MM.1S (cell line): ENCODE results near the gene SUPT3H.

Experiments used
- EZH2 ChIP-seq: fragments of 300-600 bp; sonication (generic); optimal IDR thresholded peaks from 2 replicates; pipeline ENCODE3; 2017; ENCODE audit warnings: low read depth, mild to moderate bottlenecking, antibody characterized with exemption, low read length, mixed read lengths
- EZH2phosphoT487 ChIP-seq: fragments of 300-600 bp; sonication (generic); IDR thresholded peaks from 2 replicates; pipeline ENCODE4 v1.6.1; 2018; ENCODE audit warnings: antibody characterized with exemption, low read length
- TF ChIP-seq, protein P1 (sequence below): fragments of 300-600 bp; sonication (generic); IDR thresholded peaks from 2 replicates; pipeline ENCODE4 v1.5.1; 2016; ENCODE audit warnings: antibody characterized with exemption, low read length, mixed read lengths

DNA sequence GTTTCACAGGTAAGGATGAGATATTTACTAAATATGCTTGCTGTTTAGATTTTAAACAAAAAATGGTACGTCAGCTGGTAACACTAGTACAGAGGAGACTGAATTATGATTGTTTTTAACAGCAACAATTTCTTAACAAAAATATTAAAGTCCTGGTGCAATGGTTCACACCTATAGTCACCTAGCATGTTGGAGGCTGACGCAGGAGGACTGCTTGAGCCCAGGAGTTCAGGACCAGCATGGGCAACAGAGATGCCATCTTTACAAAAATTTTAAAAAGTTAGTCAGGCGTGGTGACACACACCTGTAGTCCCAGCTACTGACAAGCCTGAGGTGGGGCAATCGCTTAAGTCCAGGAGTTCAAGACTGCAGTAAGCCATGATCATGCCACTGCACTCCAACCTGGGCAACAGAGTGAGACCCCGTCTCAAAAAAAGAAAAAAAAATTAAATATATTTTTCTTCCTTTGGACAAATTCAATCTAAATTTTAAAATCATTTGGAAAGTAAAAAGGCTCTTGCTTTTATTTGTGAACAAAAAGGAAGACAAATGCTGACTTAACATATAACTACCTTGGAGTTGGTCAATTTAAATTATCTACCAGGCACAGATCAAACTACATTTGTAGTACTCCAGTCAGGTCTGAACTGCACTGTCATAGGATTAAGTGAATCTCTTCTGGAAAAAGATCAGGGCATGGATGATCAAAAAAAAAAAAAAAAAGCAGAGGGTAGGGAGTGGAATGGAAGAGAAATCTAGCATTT lies 87.8 kb downstream of the SUPT3H start:
- TF ChIP-seq, protein P1, sequence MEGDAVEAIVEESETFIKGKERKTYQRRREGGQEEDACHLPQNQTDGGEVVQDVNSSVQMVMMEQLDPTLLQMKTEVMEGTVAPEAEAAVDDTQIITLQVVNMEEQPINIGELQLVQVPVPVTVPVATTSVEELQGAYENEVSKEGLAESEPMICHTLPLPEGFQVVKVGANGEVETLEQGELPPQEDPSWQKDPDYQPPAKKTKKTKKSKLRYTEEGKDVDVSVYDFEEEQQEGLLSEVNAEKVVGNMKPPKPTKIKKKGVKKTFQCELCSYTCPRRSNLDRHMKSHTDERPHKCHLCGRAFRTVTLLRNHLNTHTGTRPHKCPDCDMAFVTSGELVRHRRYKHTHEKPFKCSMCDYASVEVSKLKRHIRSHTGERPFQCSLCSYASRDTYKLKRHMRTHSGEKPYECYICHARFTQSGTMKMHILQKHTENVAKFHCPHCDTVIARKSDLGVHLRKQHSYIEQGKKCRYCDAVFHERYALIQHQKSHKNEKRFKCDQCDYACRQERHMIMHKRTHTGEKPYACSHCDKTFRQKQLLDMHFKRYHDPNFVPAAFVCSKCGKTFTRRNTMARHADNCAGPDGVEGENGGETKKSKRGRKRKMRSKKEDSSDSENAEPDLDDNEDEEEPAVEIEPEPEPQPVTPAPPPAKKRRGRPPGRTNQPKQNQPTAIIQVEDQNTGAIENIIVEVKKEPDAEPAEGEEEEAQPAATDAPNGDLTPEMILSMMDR, result no peak
- no peak for TF ChIP-seq EZH2phosphoT487
- no peak for TF ChIP-seq EZH2
